K562 (cell line): ENCODE results near the gene PMF1. TPM values are rescaled to one million over a fixed set of nuclear protein-coding genes. Genes with fewer than 3 reads are reported as not detected.

Experiments used
- ATAC-seq: fragments of 200-7000 bp; cut with Tn5 transposase; 3 replicates; pipeline ENCODE4 v1.9.1; 2020; ENCODE audit warnings: moderate library complexity
- BruUV-seq: library from RNA; stranded (reverse); fragments of 400-500 nt; replicated peaks from 2 replicates; lab custom pipeline; 2021; lab: Mats Ljungman, UMichigan
- CTCF ChIA-PET: fragments of 300-600 bp; formaldehyde crosslinking; extraction: SDS; loops from one replicate; lab custom pipeline; 2021; ENCODE audit warnings: low intra/inter-chr PET ratio; lab: Yijun Ruan, JAX
- POLR2A ChIA-PET: fragments of 300-600, 350-650 bp; sonication (Branson Sonifier 250); formaldehyde crosslinking; extraction: SDS; loops from one replicate; lab custom pipeline; 2021; ENCODE audit warnings: antibody characterized with exemption, inconsistent platforms; lab: Yijun Ruan, JAX
- DNase-seq, 4 experiments: peaks; one replicate each; pipeline versions ENCODE4 v3.0.0 to v3.0.0-alpha.2; 2011 to 2018; ENCODE audit warnings: low spot score in 3 of 4, mixed read lengths in 3 of 4; ENCODE audit errors: extremely low read depth in 1 of 4
- FAIRE-seq: peaks from 2 replicates; lab custom pipeline; 2011; peaks lifted over from hg19 to GRCh38; lab: Jason Lieb, UNC
- H2AFZ ChIP-seq: 2 replicates; pipeline ENCODE4 v1.6.0; 2011; ENCODE audit warnings: low read depth, low read length, control low read depth, inconsistent platforms
- H3K27ac ChIP-seq: fragments of 200-600 bp; 3 replicates; pipeline ENCODE4 v1.8.0; 2011; ENCODE audit warnings: low read depth, mild to moderate bottlenecking, control low read depth, inconsistent platforms, low read length, moderate library complexity, mixed read lengths; ENCODE audit errors: extremely low read depth
- H3K27me3 ChIP-seq, 2 experiments: fragments of 300-600 bp in 1 of 2; 2 replicates in 1 of 2; 3 replicates in 1 of 2; pipeline versions ENCODE4 v1.6.0 to v1.8.0; 2011; ENCODE audit warnings: inconsistent platforms in 2 of 2, low read length in 2 of 2, mild to moderate bottlenecking in 1 of 2, mixed read lengths in 1 of 2, moderate library complexity in 1 of 2; ENCODE audit not compliant: control insufficient read depth in 2 of 2, insufficient read depth in 2 of 2
- H3K36me3 ChIP-seq: fragments of 300-600 bp; 3 replicates; pipeline ENCODE4 v1.8.0; 2011; ENCODE audit warnings: mild to moderate bottlenecking, low read length, inconsistent platforms; ENCODE audit not compliant: control insufficient read depth, insufficient read depth
- H3K4me1 ChIP-seq, 2 experiments: fragments of 200-600 bp in 1 of 2; replicated peaks in 1 of 2; 2 replicates in 1 of 2; 3 replicates in 1 of 2; pipeline versions ENCODE4 v1.5.1 to v1.8.0; 2011; ENCODE audit warnings: inconsistent platforms in 2 of 2, low read length in 2 of 2, mild to moderate bottlenecking in 1 of 2, mixed read lengths in 1 of 2, moderate library complexity in 1 of 2; ENCODE audit not compliant: control insufficient read depth in 2 of 2, insufficient read depth in 2 of 2
- H3K4me2 ChIP-seq: 2 replicates; pipeline ENCODE4 v1.6.1; 2011; ENCODE audit warnings: low read length, control low read depth, inconsistent platforms, mixed read lengths; ENCODE audit not compliant: insufficient read depth
- H3K4me3 ChIP-seq: fragments of 200-600 bp; sonication (generic), shearing (Covaris generic); 2 replicates; pipeline ENCODE4 v1.5.1; 2016; ENCODE audit warnings: control low read depth, inconsistent platforms
- H3K79me2 ChIP-seq: fragments of 200-600 bp; 3 replicates; pipeline ENCODE4 v1.8.0; 2011; ENCODE audit warnings: low read length, inconsistent platforms; ENCODE audit not compliant: control insufficient read depth, insufficient read depth
- H3K9ac ChIP-seq, 2 experiments: 2 replicates each; pipeline versions ENCODE4 v1.6.0 to v1.6.1; 2011; ENCODE audit warnings: low read depth in 2 of 2, low read length in 2 of 2, control low read depth in 1 of 2, inconsistent platforms in 1 of 2, mild to moderate bottlenecking in 1 of 2, mixed read lengths in 1 of 2; ENCODE audit not compliant: insufficient read depth in 1 of 2
- H3K9me1 ChIP-seq: one replicate; pipeline ENCODE4 v1.6.0; 2011; ENCODE audit warnings: inconsistent platforms, mild to moderate bottlenecking, low read length, moderate library complexity; ENCODE audit not compliant: control insufficient read depth, insufficient read depth
- H3K9me3 ChIP-seq: replicated peaks from 2 replicates; pipeline ENCODE4 v1.5.1; 2011; ENCODE audit warnings: low read depth, low read length, inconsistent platforms; ENCODE audit not compliant: control insufficient read depth, insufficient read depth
- H4K20me1 ChIP-seq: replicated peaks from 2 replicates; pipeline ENCODE4 v1.6.1; 2011; ENCODE audit warnings: low read length, inconsistent platforms, mixed read lengths; ENCODE audit not compliant: control insufficient read depth, insufficient read depth
- DACH1 ChIP-seq: fragments of 450-650 bp; IDR thresholded peaks from 2 replicates; pipeline ENCODE4 v1.6.1; 2018; ENCODE audit not compliant: partially characterized antibody
- EP400 ChIP-seq: fragments of 450-650 bp; IDR thresholded peaks from 2 replicates; pipeline ENCODE4 v1.6.1; 2017; ENCODE audit warnings: antibody characterized with exemption, mild to moderate bottlenecking, moderate library complexity
- FOXJ3 ChIP-seq: sonication (generic); formaldehyde crosslinking; IDR thresholded peaks from 2 replicates; pipeline ENCODE4 v1.4.0; 2020; ENCODE audit warnings: mild to moderate bottlenecking, missing genetic modification reagents
- KAT2B ChIP-seq: IDR thresholded peaks from one replicate; pipeline ENCODE4 v1.6.1; 2012; ENCODE audit warnings: low read depth, mild to moderate bottlenecking, control low read depth, inconsistent platforms, low read length, moderate library complexity
- MEIS2 ChIP-seq: fragments of 450-650 bp; IDR thresholded peaks from 2 replicates; pipeline ENCODE4 v1.6.1; 2014; ENCODE audit warnings: mild to moderate bottlenecking; ENCODE audit not compliant: partially characterized antibody
- NR2F6 ChIP-seq: fragments of 450-650 bp; formaldehyde crosslinking; IDR thresholded peaks from 2 replicates; pipeline ENCODE4 v1.4.0; 2020; ENCODE audit warnings: mild to moderate bottlenecking
- POLR2A ChIP-seq: fragments of 450-650 bp; conservative IDR thresholded peaks from 2 replicates; pipeline ENCODE4 v1.6.1; 2016
- RFX1 ChIP-seq: fragments of 450-650 bp; IDR thresholded peaks from 2 replicates; pipeline ENCODE4 v1.6.1; 2016; ENCODE audit warnings: mild to moderate bottlenecking, moderate library complexity
- STAT5B ChIP-seq: fragments of 250-450 bp; sonication (Bioruptor Pico); IDR thresholded peaks from 2 replicates; pipeline ENCODE4 v1.8.0; 2021; ENCODE audit warnings: mild to moderate bottlenecking, inconsistent platforms
- ZKSCAN8 ChIP-seq: fragments of 200-800 bp; sonication (Bioruptor generic); IDR thresholded peaks from 2 replicates; pipeline ENCODE4 v1.6.1; 2016; ENCODE audit warnings: missing genetic modification characterization, missing compliant biosample characterization
- ZNF717 ChIP-seq: fragments of 250-450 bp; sonication (Bioruptor Pico); IDR thresholded peaks from 2 replicates; pipeline ENCODE4 v1.5.0; 2021
- ZNF79 ChIP-seq: fragments of 250-450 bp; sonication (Bioruptor Pico); IDR thresholded peaks from 2 replicates; pipeline ENCODE4 v1.4.0; 2020; ENCODE audit warnings: low read depth, mild to moderate bottlenecking, moderate library complexity
- WGBS: fragments of 100-300 bp; shearing (Covaris generic); methylation state at CpG from one replicate; pipeline ENCODE4 v1.1.6; 2016; ENCODE audit warnings: low coverage, mixed read lengths; ENCODE audit not compliant: insufficient coverage; ENCODE audit errors: missing lambda C conversion rate; 5-methylcytosine and 5-hydroxymethylcytosine counted together
- in situ Hi-C: fragments of 300-500 bp; cut with MboI; formaldehyde crosslinking; loops from 4 replicates; pipeline ENCODE4 v1.15.0; 2018; ENCODE audit warnings: inconsistent platforms, mixed read lengths
- intact Hi-C: fragments of 100-400 bp; cut with micrococcal nuclease; formaldehyde crosslinking; loops from 2 replicates; pipeline ENCODE4 v1.14.2; 2022
- polyA plus RNA-seq, 8 experiments: library from polyadenylated mRNA; depleted of rRNA in 4 of 8; stranded (reverse) in 5 of 8; unstranded in 3 of 8; fragments of >200 nt; fragmentation: Nextera tagmentation in 2 of 8; fragmentation: Illumina TruSeq in 1 of 8; extraction: Ambion mirVana in 2 of 8; extraction: Trizol in 1 of 8; gene quantifications; 2 replicates each; pipeline versions ENCODE4 v1.2.1 to v1.2.3, GENCODE V29; 2011 to 2014; ENCODE audit warnings: inconsistent platforms in 1 of 8, missing spikeins in 1 of 8
- total RNA-seq, 7 experiments: library from RNA; depleted of rRNA in 6 of 7; stranded (reverse); fragments of >200 nt in 6 of 7; fragmentation: Illumina TruSeq in 2 of 7; extraction: Trizol in 2 of 7; gene quantifications; 2 replicates each; pipeline versions ENCODE4 v1.2.1 to v1.2.3, GENCODE V29; 2011 to 2021; ENCODE audit warnings: low replicate concordance in 1 of 7
- TF ChIP-seq, protein P1 (sequence below), 3 experiments: fragments of 200-800 bp in 1 of 3; sonication (Bioruptor generic) in 1 of 3; sonication (generic) in 1 of 3; formaldehyde crosslinking in 1 of 3; IDR thresholded peaks; 2 replicates each; pipeline versions ENCODE4 v1.6.1 to v1.8.0; 2016 to 2022; ENCODE audit warnings: mild to moderate bottlenecking in 2 of 3, missing compliant biosample characterization in 2 of 3, missing genetic modification characterization in 2 of 3, missing genetic modification reagents in 1 of 3
- TF ChIP-seq, protein P2 (sequence below): fragments of 200-800 bp; sonication (Bioruptor generic); IDR thresholded peaks from 2 replicates; pipeline ENCODE4 v1.6.1; 2017; ENCODE audit warnings: missing genetic modification characterization, missing compliant biosample characterization

The PMF1 gene
- total and polyA plus RNA-seq, 9 of the 15 experiments (the other 6 are each of a cell fraction or from before 2014, with no cell fraction given): 9.4 to 92.9 (median 71.0) TPM

DNA sequence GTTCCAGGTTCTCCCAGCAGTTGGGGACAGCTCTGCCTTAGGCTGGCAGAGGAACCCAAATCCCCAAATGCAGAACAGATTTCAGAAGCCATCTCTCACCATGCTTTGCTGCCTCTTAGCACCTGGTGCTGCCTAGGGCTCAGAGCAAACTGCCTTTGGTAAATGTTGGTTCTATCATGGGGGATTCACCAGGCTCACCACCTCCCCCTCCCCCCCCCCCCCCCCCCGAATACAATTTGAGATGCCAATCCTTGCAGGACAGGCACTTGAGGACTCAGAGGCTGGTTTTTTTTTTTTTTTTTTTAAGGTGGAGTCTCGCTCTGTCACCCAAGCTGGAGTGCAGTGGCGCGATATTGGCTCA, 35.5 kb downstream of the PMF1 start:
- Histone ChIP-seq H3K9me1 (no peaks in the 10 kb centered on the region), H3K9ac (peak overlapping the region in 1 of 2 experiments; percentile 52; a peak in 1 of 4 replicates), H3K36me3 (peaks cover 44% of the 10 kb centered on the region; the same call in 2 of the 3 replicates), H3K4me3 (no peak overlapping the region), H4K20me1 (no peaks in the 10 kb centered on the region), H3K27ac (no peak overlapping the region), H3K79me2 (no peaks in the 10 kb centered on the region), H3K4me1 (peaks cover 0 to 45% of the 10 kb centered on the region in 2 experiments; a peak in 3 of 5 replicates), H2AFZ (no peak overlapping the region), H3K4me2 (no peak overlapping the region), H3K27me3 (no peaks in the 10 kb centered on the region), H3K9me3 (no peaks in the 10 kb centered on the region)
- ATAC-seq: no peak
- whole genome bisulfite sequencing: 83% methylated on average over 2 of the region's 4 CpGs
- in situ Hi-C loops: no loop called here
- intact Hi-C loops: no loop called here
- TF ChIP-seq ZNF79 (CRISPR knock-in tag) (no peak), STAT5B (CRISPR knock-in tag) (no peak), POLR2A (no peak), EP400 (no peak), ZKSCAN8 (CRISPR knock-in tag) (no peak), NR2F6 (CRISPR knock-in tag) (no peak), KAT2B (no peak), FOXJ3 (CRISPR knock-in tag) (no peak), ZNF717 (no peak), DACH1 (no peak), RFX1 (no peak), MEIS2 (no peak)
- TF ChIP-seq, protein P1, sequence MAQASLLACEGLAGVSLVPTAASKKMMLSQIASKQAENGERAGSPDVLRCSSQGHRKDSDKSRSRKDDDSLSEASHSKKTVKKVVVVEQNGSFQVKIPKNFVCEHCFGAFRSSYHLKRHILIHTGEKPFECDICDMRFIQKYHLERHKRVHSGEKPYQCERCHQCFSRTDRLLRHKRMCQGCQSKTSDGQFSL (CRISPR knock-in tag; IDR thresholded peaks at IDR 0.05): 0 out of 2 replicates have a peak, but pooled peaks have one; percentile 16
- TF ChIP-seq, protein P1 (tag; IDR thresholded peaks at IDR 0.05): peak in 1 of 2 experiments; percentile 28; a peak in 1 of 4 replicates
- TF ChIP-seq, protein P2, sequence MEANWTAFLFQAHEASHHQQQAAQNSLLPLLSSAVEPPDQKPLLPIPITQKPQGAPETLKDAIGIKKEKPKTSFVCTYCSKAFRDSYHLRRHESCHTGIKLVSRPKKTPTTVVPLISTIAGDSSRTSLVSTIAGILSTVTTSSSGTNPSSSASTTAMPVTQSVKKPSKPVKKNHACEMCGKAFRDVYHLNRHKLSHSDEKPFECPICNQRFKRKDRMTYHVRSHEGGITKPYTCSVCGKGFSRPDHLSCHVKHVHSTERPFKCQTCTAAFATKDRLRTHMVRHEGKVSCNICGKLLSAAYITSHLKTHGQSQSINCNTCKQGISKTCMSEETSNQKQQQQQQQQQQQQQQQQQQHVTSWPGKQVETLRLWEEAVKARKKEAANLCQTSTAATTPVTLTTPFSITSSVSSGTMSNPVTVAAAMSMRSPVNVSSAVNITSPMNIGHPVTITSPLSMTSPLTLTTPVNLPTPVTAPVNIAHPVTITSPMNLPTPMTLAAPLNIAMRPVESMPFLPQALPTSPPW (CRISPR knock-in tag): 0 out of 2 replicates have a peak, but pooled peaks have one; percentile 34
- no peak for FAIRE-seq
- no TSS peak for BruUV-seq
- CTCF ChIA-PET: no interaction called here
- POLR2A ChIA-PET: interaction anchor here (0.7 to 1.4 kb wide), 6 partner anchors 10 to 156 kb away, joined by 3 to 5 read pairs (median 4); no protein-coding TSS in a partner anchor
- no peak for DNase-seq
